ENCODE results near the gene SPECC1.
"Not testable (repeated sequence)": the region's sequence is repeated elsewhere in the genome, so short reads cannot be mapped to it uniquely, and the experiment has no call there.

The SPECC1 gene

GRCh38 chr17:20097330-20097729 is 88.2 kb downstream of the SPECC1 start:
- DNase-seq = no peak

- no peak for DNase-seq
These were observed 89.2 kb downstream of the SPECC1 start for GRCh38 chr17:20098314-20098713.

- DNase-seq = not testable (repeated sequence)
These were observed 91.6 kb downstream of the SPECC1 start for GRCh38 chr17:20100806-20101205.

GRCh38 chr17:20103454-20104446 is 94.6 kb downstream of the SPECC1 start:
- DNase-seq = no peak

- DNase-seq = no peak
These were observed 96.6 kb downstream of the SPECC1 start for GRCh38 chr17:20105539-20106280.

- not testable (repeated sequence) for DNase-seq
These were observed 97.3 kb downstream of the SPECC1 start for GRCh38 chr17:20106446-20106845.

- DNase-seq = no peak
These were observed 99.9 kb downstream of the SPECC1 start for GRCh38 chr17:20109076-20109475.

GRCh38 chr17:20111538-20111937 is 102.4 kb downstream of the SPECC1 start:
- no peak for DNase-seq

- no peak for DNase-seq
These were observed 105.3 kb downstream of the SPECC1 start for GRCh38 chr17:20114466-20114865.

- peak; percentile 42 to 45 for DNase-seq
These were observed 107.6 kb downstream of the SPECC1 start for GRCh38 chr17:20116683-20117309.

- no peak for DNase-seq
These were observed 109.1 kb downstream of the SPECC1 start for GRCh38 chr17:20118280-20118679.

- DNase-seq = no peak
These were observed 111.7 kb downstream of the SPECC1 start for GRCh38 chr17:20120836-20121235.

GRCh38 chr17:20121359-20122253 is 112.4 kb downstream of the SPECC1 start:
- peak; percentile 66 to 70 for DNase-seq

- DNase-seq = no peak
These were observed 113.2 kb downstream of the SPECC1 start for GRCh38 chr17:20122254-20122879.

GRCh38 chr17:20123209-20123608 is 114.0 kb downstream of the SPECC1 start:
- DNase-seq = no peak

GRCh38 chr17:20125724-20126123 is 116.6 kb downstream of the SPECC1 start:
- DNase-seq = no peak

- no peak for DNase-seq
These were observed 118.3 kb downstream of the SPECC1 start for GRCh38 chr17:20127360-20128035.

GRCh38 chr17:20128036-20128667 is 119.0 kb downstream of the SPECC1 start:
- DNase-seq = no peak

- no peak for DNase-seq
These were observed 124.4 kb downstream of the SPECC1 start for GRCh38 chr17:20133517-20133916.

GRCh38 chr17:20141198-20141972 is 132.2 kb downstream of the SPECC1 start:
- DNase-seq = no peak

Data from activated CD4-positive, alpha-beta T cell treated with anti-CD3 and anti-CD28 coated beads, Interleukin-2, amount 50 U/mL, for 4 hours (primary cell).